ENCODE results near the gene CCDC142. TPM values are rescaled to one million over a fixed set of nuclear protein-coding genes. Genes with fewer than 3 reads are reported as not detected.

The CCDC142 gene
- total and polyA plus RNA-seq, 10 donors: 2.8 to 59.4 (median 26.0) TPM

GRCh38 chr2:74524955-74525716 is 42.3 kb upstream of the CCDC142 start:
- H3K36me3 ChIP-seq: peaks cover 0 to 42% (median 30%) of the 10 kb centered on the region in 6 donors
- intact Hi-C loops (cut with DNase I; ENCODE audit: low total_unique reads): no loop called here

DNA sequence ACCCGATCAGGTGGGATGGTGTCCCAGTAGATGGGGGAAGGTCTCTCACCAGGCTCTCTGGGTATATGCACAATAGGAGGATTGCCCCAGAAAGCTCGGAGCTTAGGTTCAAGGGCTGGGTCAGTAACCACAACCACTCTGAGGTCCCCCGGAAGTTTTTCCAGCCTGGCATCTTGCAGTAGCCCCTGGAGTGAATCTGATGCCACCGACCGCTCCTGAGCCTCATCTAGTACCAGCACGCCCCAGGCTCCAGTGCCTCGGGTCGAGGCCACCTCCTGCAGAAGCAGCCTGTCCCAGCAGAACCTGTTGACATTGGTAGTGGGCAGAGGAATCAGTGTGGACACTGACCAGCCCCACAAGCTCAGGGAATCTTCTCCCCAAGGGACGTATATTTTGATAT is 41.2 kb upstream of the CCDC142 start:
- DNase-seq: peak; percentile 55
- Histone ChIP-seq H3K27me3 (replicated peaks in 1 of 7) (peaks cover 0 to 20% (median 6%) of the 10 kb centered on the region in 7 donors), H3K27ac (no peak overlapping the region), H3K36me3 (peaks cover 0 to 42% (median 30%) of the 10 kb centered on the region in 6 donors), H3K9me3 (no peaks in the 10 kb centered on the region), H3K4me3 (no peak overlapping the region), H3K4me1 (peaks cover 8 to 30% (median 17%) of the 10 kb centered on the region in 6 donors)
- TF ChIP-seq, protein P1, sequence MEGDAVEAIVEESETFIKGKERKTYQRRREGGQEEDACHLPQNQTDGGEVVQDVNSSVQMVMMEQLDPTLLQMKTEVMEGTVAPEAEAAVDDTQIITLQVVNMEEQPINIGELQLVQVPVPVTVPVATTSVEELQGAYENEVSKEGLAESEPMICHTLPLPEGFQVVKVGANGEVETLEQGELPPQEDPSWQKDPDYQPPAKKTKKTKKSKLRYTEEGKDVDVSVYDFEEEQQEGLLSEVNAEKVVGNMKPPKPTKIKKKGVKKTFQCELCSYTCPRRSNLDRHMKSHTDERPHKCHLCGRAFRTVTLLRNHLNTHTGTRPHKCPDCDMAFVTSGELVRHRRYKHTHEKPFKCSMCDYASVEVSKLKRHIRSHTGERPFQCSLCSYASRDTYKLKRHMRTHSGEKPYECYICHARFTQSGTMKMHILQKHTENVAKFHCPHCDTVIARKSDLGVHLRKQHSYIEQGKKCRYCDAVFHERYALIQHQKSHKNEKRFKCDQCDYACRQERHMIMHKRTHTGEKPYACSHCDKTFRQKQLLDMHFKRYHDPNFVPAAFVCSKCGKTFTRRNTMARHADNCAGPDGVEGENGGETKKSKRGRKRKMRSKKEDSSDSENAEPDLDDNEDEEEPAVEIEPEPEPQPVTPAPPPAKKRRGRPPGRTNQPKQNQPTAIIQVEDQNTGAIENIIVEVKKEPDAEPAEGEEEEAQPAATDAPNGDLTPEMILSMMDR (IDR thresholded peaks at IDR 0.05 in 8 of 11, conservative IDR thresholded peaks at IDR 0.05 in 3 of 11): no peak
- TF ChIP-seq POLR2A (IDR thresholded peaks at IDR 0.05) (no peak), POLR2AphosphoS5 (IDR thresholded peaks at IDR 0.05) (no peak)
- intact Hi-C loops (cut with DNase I; ENCODE audit: low total_unique reads): no loop called here
- WGBS, 5 donors: 87 to 93% (median 90%) methylated on average over 5 to 9 of the region's 9 CpGs

More at GRCh38 chr2:74524955-74525716, 42.3 kb upstream of the CCDC142 start:
- peaks cover 0 to 9% (median 0%) of the 10 kb centered on the region in 7 donors for H3K27me3 ChIP-seq (replicated peaks in 1 of 7)
- WGBS, 5 donors: 88 to 96% (median 95%) methylated on average over 9 to 10 of the region's 10 CpGs
- no peak overlapping the region for H3K4me3 ChIP-seq
- peak; percentile 69 for DNase-seq
- peaks cover 8 to 33% (median 18%) of the 10 kb centered on the region in 6 donors for H3K4me1 ChIP-seq
- TF ChIP-seq POLR2A (IDR thresholded peaks at IDR 0.05): no peak
- no peak for TF ChIP-seq POLR2AphosphoS5 (IDR thresholded peaks at IDR 0.05)
- TF ChIP-seq, protein P1 (IDR thresholded peaks at IDR 0.05 in 8 of 11, conservative IDR thresholded peaks at IDR 0.05 in 3 of 11): no peak
- no peak overlapping the region for H3K27ac ChIP-seq
- no peaks in the 10 kb centered on the region for H3K9me3 ChIP-seq

DNA sequence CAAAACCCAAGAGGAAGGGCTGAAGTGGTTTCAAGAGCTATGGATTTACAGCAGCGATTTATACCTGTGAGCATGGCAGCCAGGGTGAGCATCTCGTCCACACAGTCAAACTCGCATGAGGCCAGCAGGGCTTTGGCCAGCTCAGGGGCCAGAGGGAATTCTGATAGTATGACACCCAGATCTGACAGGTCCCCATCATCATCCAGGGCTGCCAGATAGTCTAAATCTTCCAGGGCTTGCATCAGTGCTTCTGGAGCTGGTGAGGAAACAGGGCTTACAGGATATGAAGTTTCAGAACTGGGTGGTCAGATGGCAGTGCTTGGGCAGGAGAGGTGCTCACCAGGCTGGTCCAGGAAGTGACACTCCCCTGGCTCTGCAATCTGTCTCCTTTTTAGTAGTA is 39.7 kb upstream of the CCDC142 start:
- 78 to 90% (median 83%) methylated on average over 3 of the region's 3 CpGs for WGBS, 5 donors
- H3K4me1 ChIP-seq: peaks cover 0 to 15% (median 2%) of the 10 kb centered on the region in 6 donors
- TF ChIP-seq, protein P1 (IDR thresholded peaks at IDR 0.05 in 8 of 11, conservative IDR thresholded peaks at IDR 0.05 in 3 of 11): no peak
- TF ChIP-seq POLR2AphosphoS5 (IDR thresholded peaks at IDR 0.05) (no peak), POLR2A (IDR thresholded peaks at IDR 0.05) (no peak)

GRCh38 chr2:74516650-74517049 is 33.9 kb upstream of the CCDC142 start:
- peaks cover 20 to 41% (median 37%) of the 10 kb centered on the region in 6 donors for H3K4me1 ChIP-seq
- H3K27ac ChIP-seq: no peak overlapping the region
- H3K9me3 ChIP-seq: no peaks in the 10 kb centered on the region
- 70 to 76% (median 72%) methylated on average over 13 of the region's 13 CpGs for WGBS, 5 donors
- intact Hi-C loops (cut with DNase I; ENCODE audit: low total_unique reads): no loop called here
- no peak for DNase-seq
- no peak for TF ChIP-seq POLR2AphosphoS5 (IDR thresholded peaks at IDR 0.05)
- no peaks in the 10 kb centered on the region for H3K36me3 ChIP-seq
- peaks cover 23 to 94% (median 80%) of the 10 kb centered on the region in 7 donors for H3K27me3 ChIP-seq (replicated peaks in 1 of 7)
- peak overlapping the region in 7 of 8 donors; percentile 44 to 71 (median 53) for H3K4me3 ChIP-seq

More for the DNA sequence above, 39.7 kb upstream of the CCDC142 start:
- H3K27ac ChIP-seq: no peak overlapping the region
- peak; percentile 48 for DNase-seq
- H3K36me3 ChIP-seq: peaks cover 0 to 32% (median 22%) of the 10 kb centered on the region in 6 donors
- intact Hi-C loops (cut with DNase I; ENCODE audit: low total_unique reads): no loop called here
- H3K4me3 ChIP-seq: no peak overlapping the region
- H3K27me3 ChIP-seq (replicated peaks in 1 of 7): peaks cover 0 to 35% (median 21%) of the 10 kb centered on the region in 7 donors
- H3K9me3 ChIP-seq: no peaks in the 10 kb centered on the region

Data from spleen (tissue), 11 donors.